Stimulated activated naive B cell treated with anti-CD40 and anti-IgM and Interleukin-4, amounts not matched to agents 10 μg/mL and 1 μg/mL and 100 μg/mL, for 72 hours (primary cell): ENCODE results near the gene TXNRD2.
"Not testable (repeated sequence)": the region's sequence is repeated elsewhere in the genome, so short reads cannot be mapped to it uniquely, and the experiment has no call there.

Experiments
- ATAC-seq, 2 donors: fragments of 150-1000 bp; cut with Tn5 transposase; replicated peaks; 2 replicates each; pipeline ENCODE4 v1.10.0; 2021; ENCODE audit warnings: moderate library complexity in 1 of 2
- DNase-seq: peaks from one replicate; pipeline ENCODE4 v3.0.0; 2021
- H3K27ac Mint-ChIP-seq: one replicate; pipeline ENCODE4 v1.8.0; 2022; ENCODE audit warnings: mild to moderate bottlenecking, mixed read lengths
- H3K27me3 Mint-ChIP-seq, 2 donors: one replicate each; pipeline ENCODE4 v1.8.0; 2022; ENCODE audit warnings: mixed read lengths in 2 of 2
- H3K36me3 Mint-ChIP-seq, 2 donors: one replicate each; pipeline ENCODE4 v1.8.0; 2022; ENCODE audit warnings: mixed read lengths in 2 of 2, mild to moderate bottlenecking in 1 of 2
- H3K4me1 Mint-ChIP-seq, 2 donors: one replicate each; pipeline ENCODE4 v1.8.0; 2022; ENCODE audit warnings: mixed read lengths in 2 of 2, mild to moderate bottlenecking in 1 of 2
- H3K4me3 Mint-ChIP-seq, 2 donors: one replicate each; pipeline ENCODE4 v1.8.0; 2022; ENCODE audit warnings: mild to moderate bottlenecking in 2 of 2, mixed read lengths in 2 of 2, moderate library complexity in 1 of 2
- H3K9me3 Mint-ChIP-seq, 2 donors: one replicate each; pipeline ENCODE4 v1.8.0; 2022; ENCODE audit warnings: mixed read lengths in 2 of 2, mild to moderate bottlenecking in 1 of 2

The TXNRD2 gene

GRCh38 chr22:19907902-19908301 is 33.7 kb downstream of the TXNRD2 start:
- not testable (repeated sequence) for DNase-seq, H3K27me3 Mint-ChIP-seq, H3K4me3 Mint-ChIP-seq, ATAC-seq, H3K27ac Mint-ChIP-seq, H3K9me3 Mint-ChIP-seq
- Mint-ChIP-seq H3K4me1 (peaks cover 9 to 13% of the 10 kb centered on the region in 2 donors), H3K36me3 (peaks cover 21 to 33% of the 10 kb centered on the region in 2 donors)

- H3K27me3 Mint-ChIP-seq, ATAC-seq, H3K27ac Mint-ChIP-seq, H3K9me3 Mint-ChIP-seq, DNase-seq, H3K4me3 Mint-ChIP-seq: not testable (repeated sequence)
- Mint-ChIP-seq H3K4me1 (peaks cover 9 to 13% of the 10 kb centered on the region in 2 donors), H3K36me3 (peaks cover 22 to 31% of the 10 kb centered on the region in 2 donors)
These were observed 34.8 kb downstream of the TXNRD2 start for GRCh38 chr22:19906864-19907263.

GRCh38 chr22:19905347-19906276 is 36.0 kb downstream of the TXNRD2 start:
- Mint-ChIP-seq H3K36me3 (peaks cover 26 to 30% of the 10 kb centered on the region in 2 donors), H3K27me3 (no peaks in the 10 kb centered on the region), H3K27ac (no peak overlapping the region), H3K4me3 (no peak overlapping the region), H3K4me1 (peaks cover 10 to 17% of the 10 kb centered on the region in 2 donors), H3K9me3 (no peaks in the 10 kb centered on the region)
- DNase-seq (no peak), ATAC-seq (no peak)

- no peak overlapping the region for H3K4me3 Mint-ChIP-seq
- no peaks in the 10 kb centered on the region for H3K27me3 Mint-ChIP-seq
- H3K9me3 Mint-ChIP-seq, result no peaks in the 10 kb centered on the region
- H3K27ac Mint-ChIP-seq, result no peak overlapping the region
- ATAC-seq (no peak), DNase-seq (no peak)
- H3K36me3 Mint-ChIP-seq, result peaks cover 26 to 28% of the 10 kb centered on the region in 2 donors
- peaks cover 8 to 15% of the 10 kb centered on the region in 2 donors for H3K4me1 Mint-ChIP-seq
These were observed 36.7 kb downstream of the TXNRD2 start for GRCh38 chr22:19904935-19905334.

- Mint-ChIP-seq H3K27me3 (no peaks in the 10 kb centered on the region), H3K36me3 (peaks cover 23 to 24% of the 10 kb centered on the region in 2 donors), H3K27ac (peak overlapping the region; percentile 25), H3K4me1 (peaks cover 4 to 9% of the 10 kb centered on the region in 2 donors), H3K9me3 (no peaks in the 10 kb centered on the region), H3K4me3 (no peak overlapping the region)
- DNase-seq (no peak), ATAC-seq (no peak)
These were observed 37.3 kb downstream of the TXNRD2 start for GRCh38 chr22:19904174-19904856.

GRCh38 chr22:19903513-19903912 is 38.1 kb downstream of the TXNRD2 start:
- Mint-ChIP-seq H3K9me3 (no peaks in the 10 kb centered on the region), H3K4me3 (no peak overlapping the region)

GRCh38 chr22:19903031-19903430 is 38.6 kb downstream of the TXNRD2 start:
- no peaks in the 10 kb centered on the region for H3K27me3 Mint-ChIP-seq

More at GRCh38 chr22:19903513-19903912, 38.1 kb downstream of the TXNRD2 start:
- no peak overlapping the region for H3K27ac Mint-ChIP-seq
- no peaks in the 10 kb centered on the region for H3K27me3 Mint-ChIP-seq
- peaks cover 28 to 29% of the 10 kb centered on the region in 2 donors for H3K36me3 Mint-ChIP-seq
- no peak for ATAC-seq
- H3K4me1 Mint-ChIP-seq, result peaks cover 4% of the 10 kb centered on the region in 2 donors
- DNase-seq, result no peak

GRCh38 chr22:19902245-19902715 is 39.3 kb downstream of the TXNRD2 start:
- H3K4me1 Mint-ChIP-seq, result peaks cover 4% of the 10 kb centered on the region in 2 donors
- no peak overlapping the region for H3K27ac Mint-ChIP-seq
- H3K4me3 Mint-ChIP-seq, result no peak overlapping the region
- no peaks in the 10 kb centered on the region for H3K27me3 Mint-ChIP-seq
- no peaks in the 10 kb centered on the region for H3K9me3 Mint-ChIP-seq
- DNase-seq (no peak), ATAC-seq (no peak)
- H3K36me3 Mint-ChIP-seq, result peaks cover 28 to 30% of the 10 kb centered on the region in 2 donors

More at GRCh38 chr22:19903031-19903430, 38.6 kb downstream of the TXNRD2 start:
- peaks cover 4% of the 10 kb centered on the region in 2 donors for H3K4me1 Mint-ChIP-seq
- H3K9me3 Mint-ChIP-seq, result no peaks in the 10 kb centered on the region
- peaks cover 25% of the 10 kb centered on the region in 2 donors for H3K36me3 Mint-ChIP-seq
- ATAC-seq, result no peak
- H3K27ac Mint-ChIP-seq, result no peak overlapping the region
- DNase-seq, result no peak
- H3K4me3 Mint-ChIP-seq, result no peak overlapping the region

GRCh38 chr22:19901577-19902244 is 39.9 kb downstream of the TXNRD2 start:
- no peaks in the 10 kb centered on the region for H3K9me3 Mint-ChIP-seq
- H3K27ac Mint-ChIP-seq, result no peak overlapping the region
- peaks cover 26% of the 10 kb centered on the region in 2 donors for H3K36me3 Mint-ChIP-seq
- H3K27me3 Mint-ChIP-seq, result no peaks in the 10 kb centered on the region
- H3K4me3 Mint-ChIP-seq, result no peak overlapping the region
- ATAC-seq, result no peak
- DNase-seq, result no peak
- peaks cover 4 to 5% of the 10 kb centered on the region in 2 donors for H3K4me1 Mint-ChIP-seq

- Mint-ChIP-seq H3K4me3 (no peak overlapping the region), H3K4me1 (peaks cover 4 to 5% of the 10 kb centered on the region in 2 donors), H3K9me3 (no peaks in the 10 kb centered on the region), H3K27me3 (no peaks in the 10 kb centered on the region), H3K36me3 (peaks cover 19 to 21% of the 10 kb centered on the region in 2 donors), H3K27ac (no peak overlapping the region)
- DNase-seq, result no peak
- no peak for ATAC-seq
These were observed 40.7 kb downstream of the TXNRD2 start for GRCh38 chr22:19900707-19901436.

- no peaks in the 10 kb centered on the region for H3K27me3 Mint-ChIP-seq
- H3K27ac Mint-ChIP-seq, result no peak overlapping the region
- H3K9me3 Mint-ChIP-seq, result no peaks in the 10 kb centered on the region
- no peak for ATAC-seq
- peaks cover 27% of the 10 kb centered on the region in 2 donors for H3K36me3 Mint-ChIP-seq
- no peak for DNase-seq
- H3K4me1 Mint-ChIP-seq, result peaks cover 4 to 5% of the 10 kb centered on the region in 2 donors
- no peak overlapping the region for H3K4me3 Mint-ChIP-seq
These were observed 42.6 kb downstream of the TXNRD2 start for GRCh38 chr22:19898831-19899567.

GRCh38 chr22:19898145-19898544 is 43.5 kb downstream of the TXNRD2 start:
- ATAC-seq (no peak), DNase-seq (no peak)
- Mint-ChIP-seq H3K27me3 (no peaks in the 10 kb centered on the region), H3K27ac (no peak overlapping the region), H3K36me3 (peaks cover 29 to 33% of the 10 kb centered on the region in 2 donors), H3K4me1 (peaks cover 4 to 5% of the 10 kb centered on the region in 2 donors), H3K9me3 (no peaks in the 10 kb centered on the region), H3K4me3 (no peak overlapping the region)

- ATAC-seq (no peak), DNase-seq (no peak)
- Mint-ChIP-seq H3K4me3 (no peak overlapping the region), H3K27ac (no peak overlapping the region), H3K4me1 (peaks cover 7 to 8% of the 10 kb centered on the region in 2 donors), H3K36me3 (peaks cover 29 to 33% of the 10 kb centered on the region in 2 donors), H3K9me3 (no peaks in the 10 kb centered on the region), H3K27me3 (no peaks in the 10 kb centered on the region)
These were observed 43.9 kb downstream of the TXNRD2 start for GRCh38 chr22:19897726-19898125.
